ENCODE data around the gene EGLN1. TPM values are rescaled to one million over a fixed set of nuclear protein-coding genes. Genes with fewer than 3 reads are reported as not detected.
A peak's percentile ranks its signal among the peaks of the same experiment; 100 is the strongest.
"Not testable (repeated sequence)": the region's sequence is repeated elsewhere in the genome, so short reads cannot be mapped to it uniquely, and the experiment has no call there.

EGLN1 gene
- polyA plus RNA-seq (ENCODE audit: insufficient read length in 10 of 10): 10 to 100 TPM; 37.6 to 61.8 (median 50.5) TPM
- long read RNA-seq, donor 1, full-length matches to known transcripts: 13 of 20 reads
- long read RNA-seq, donor 1, partial matches to known transcripts: 0 of 20 reads
- long read RNA-seq, donor 1, other reads (novel, unspliced or antisense): 7 of 20 reads
- long read RNA-seq, donor 2, full-length matches to known transcripts: 11 of 11 reads
- long read RNA-seq, donor 2, partial matches to known transcripts: 0 of 11 reads
- long read RNA-seq, donor 2, other reads (novel, unspliced or antisense): 0 of 11 reads
- long read RNA-seq, donor 3, full-length matches to known transcripts: 1 of 1 reads
- long read RNA-seq, donor 3, partial matches to known transcripts: 0 of 1 reads
- long read RNA-seq, donor 3, other reads (novel, unspliced or antisense): 0 of 1 reads
- long read RNA-seq, donor 4, full-length matches to known transcripts: 12 of 12 reads
- long read RNA-seq, donor 4, partial matches to known transcripts: 0 of 12 reads
- long read RNA-seq, donor 4, other reads (novel, unspliced or antisense): 0 of 12 reads
- long read RNA-seq, donor 5, full-length matches to known transcripts: 5 of 5 reads
- long read RNA-seq, donor 5, partial matches to known transcripts: 0 of 5 reads
- long read RNA-seq, donor 5, other reads (novel, unspliced or antisense): 0 of 5 reads
- long read RNA-seq, donor 6, full-length matches to known transcripts: 11 of 11 reads
- long read RNA-seq, donor 6, partial matches to known transcripts: 0 of 11 reads
- long read RNA-seq, donor 6, other reads (novel, unspliced or antisense): 0 of 11 reads
- long read RNA-seq, donor 7, full-length matches to known transcripts: 12 of 17 reads
- long read RNA-seq, donor 7, partial matches to known transcripts: 0 of 17 reads
- long read RNA-seq, donor 7, other reads (novel, unspliced or antisense): 5 of 17 reads
- long read RNA-seq, donor 8, full-length matches to known transcripts: 10 of 10 reads
- long read RNA-seq, donor 8, partial matches to known transcripts: 0 of 10 reads
- long read RNA-seq, donor 8, other reads (novel, unspliced or antisense): 0 of 10 reads
- long read RNA-seq, donor 9, full-length matches to known transcripts: 6 of 6 reads
- long read RNA-seq, donor 9, partial matches to known transcripts: 0 of 6 reads
- long read RNA-seq, donor 9, other reads (novel, unspliced or antisense): 0 of 6 reads

- DNase-seq: peak; percentile 83 to 94 (median 89)
Observed at GRCh38 chr1:231421971-231422797, at the start of gene EGLN1. Gene EGLN1, minus strand, starts transcription at chr1:231422287. Its CDS starts 399 bp downstream, at chr1:231421888.

GRCh38 chr1:231471500-231471899, 49.4 kb upstream of the EGLN1 start:
- DNase-seq: not testable (repeated sequence)

- DNase-seq: not testable (repeated sequence)
Observed at GRCh38 chr1:231471027-231471426, 48.9 kb upstream of the EGLN1 start.

GRCh38 chr1:231467986-231468385, 45.9 kb upstream of the EGLN1 start:
- no peak for DNase-seq

GRCh38 chr1:231465051-231465450, 43.0 kb upstream of the EGLN1 start:
- no peak for DNase-seq

GRCh38 chr1:231463541-231463940, 41.5 kb upstream of the EGLN1 start:
- DNase-seq: no peak

- no peak for DNase-seq
Observed at GRCh38 chr1:231460614-231461013, 38.5 kb upstream of the EGLN1 start.

GRCh38 chr1:231459438-231459837, 37.4 kb upstream of the EGLN1 start:
- not testable (repeated sequence) for DNase-seq

- not testable (repeated sequence) for DNase-seq
Observed at GRCh38 chr1:231457956-231458355, 35.9 kb upstream of the EGLN1 start.

GRCh38 chr1:231454133-231454532, 32.0 kb upstream of the EGLN1 start:
- not testable (repeated sequence) for DNase-seq

- no peak for DNase-seq
Observed at GRCh38 chr1:231446138-231446537, 24.1 kb upstream of the EGLN1 start.

- DNase-seq: no peak
Observed at GRCh38 chr1:231444059-231444458, 22.0 kb upstream of the EGLN1 start.

- DNase-seq: no peak
Observed at GRCh38 chr1:231443363-231443762, 21.3 kb upstream of the EGLN1 start.

- DNase-seq: no peak
Observed at GRCh38 chr1:231442735-231443134, 20.6 kb upstream of the EGLN1 start.

- DNase-seq: no peak
Observed at GRCh38 chr1:231432996-231433395, 10.9 kb upstream of the EGLN1 start.

- DNase-seq: no peak
Observed at GRCh38 chr1:231431665-231432415, 9.8 kb upstream of the EGLN1 start.

GRCh38 chr1:231430678-231431352, 8.7 kb upstream of the EGLN1 start:
- not testable (repeated sequence) for DNase-seq

GRCh38 chr1:231428377-231428776, 6.3 kb upstream of the EGLN1 start:
- DNase-seq: no peak

GRCh38 chr1:231424950-231425805, 3.1 kb upstream of the EGLN1 start:
- no peak for DNase-seq
